Stomach (tissue), 4 donors: ENCODE measurements around the gene FCGR3A.
"Not testable (repeated sequence)": the region's sequence is repeated elsewhere in the genome, so short reads cannot be mapped to it uniquely, and the experiment has no call there.

Source experiments
- POLR2AphosphoS5 ChIP-seq, 3 donors: sonication (generic); formaldehyde crosslinking; IDR thresholded peaks; one replicate each; pipeline ENCODE4 v1.6.1; 2016; ENCODE audit warnings: antibody characterized with exemption in 3 of 3
- TF ChIP-seq, protein P1 (sequence below), 7 experiments: fragments of 450-650 bp in 4 of 7; fragments of 200-600 bp in 3 of 7; sonication (generic) in 3 of 7; IDR thresholded peaks; one replicate each; pipeline ENCODE4 v1.5.1; 2016 to 2019; ENCODE audit warnings: antibody characterized with exemption in 7 of 7, control low read depth in 2 of 7, mild to moderate bottlenecking in 1 of 7

DNA sequence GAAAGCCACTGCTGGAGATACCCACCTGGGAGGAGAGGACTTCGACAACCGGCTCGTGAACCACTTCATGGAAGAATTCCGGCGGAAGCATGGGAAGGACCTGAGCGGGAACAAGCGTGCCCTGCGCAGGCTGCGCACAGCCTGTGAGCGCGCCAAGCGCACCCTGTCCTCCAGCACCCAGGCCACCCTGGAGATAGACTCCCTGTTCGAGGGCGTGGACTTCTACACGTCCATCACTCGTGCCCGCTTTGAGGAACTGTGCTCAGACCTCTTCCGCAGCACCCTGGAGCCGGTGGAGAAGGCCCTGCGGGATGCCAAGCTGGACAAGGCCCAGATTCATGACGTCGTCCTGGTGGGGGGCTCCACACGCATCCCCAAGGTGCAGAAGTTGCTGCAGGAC is 24.3 kb downstream of the FCGR3A start:
- TF ChIP-seq, protein P1, sequence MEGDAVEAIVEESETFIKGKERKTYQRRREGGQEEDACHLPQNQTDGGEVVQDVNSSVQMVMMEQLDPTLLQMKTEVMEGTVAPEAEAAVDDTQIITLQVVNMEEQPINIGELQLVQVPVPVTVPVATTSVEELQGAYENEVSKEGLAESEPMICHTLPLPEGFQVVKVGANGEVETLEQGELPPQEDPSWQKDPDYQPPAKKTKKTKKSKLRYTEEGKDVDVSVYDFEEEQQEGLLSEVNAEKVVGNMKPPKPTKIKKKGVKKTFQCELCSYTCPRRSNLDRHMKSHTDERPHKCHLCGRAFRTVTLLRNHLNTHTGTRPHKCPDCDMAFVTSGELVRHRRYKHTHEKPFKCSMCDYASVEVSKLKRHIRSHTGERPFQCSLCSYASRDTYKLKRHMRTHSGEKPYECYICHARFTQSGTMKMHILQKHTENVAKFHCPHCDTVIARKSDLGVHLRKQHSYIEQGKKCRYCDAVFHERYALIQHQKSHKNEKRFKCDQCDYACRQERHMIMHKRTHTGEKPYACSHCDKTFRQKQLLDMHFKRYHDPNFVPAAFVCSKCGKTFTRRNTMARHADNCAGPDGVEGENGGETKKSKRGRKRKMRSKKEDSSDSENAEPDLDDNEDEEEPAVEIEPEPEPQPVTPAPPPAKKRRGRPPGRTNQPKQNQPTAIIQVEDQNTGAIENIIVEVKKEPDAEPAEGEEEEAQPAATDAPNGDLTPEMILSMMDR (IDR thresholded peaks at IDR 0.05), result not testable (repeated sequence)
- not testable (repeated sequence) for TF ChIP-seq POLR2AphosphoS5 (IDR thresholded peaks at IDR 0.05)
